Neural progenitor cell (in vitro differentiated cells): ENCODE results near the gene IL2RA. TPM values are rescaled to one million over a fixed set of nuclear protein-coding genes. Genes with fewer than 3 reads are reported as not detected.

Experiments used
- DNase-seq: peaks from one replicate; pipeline ENCODE4 v3.0.0-alpha.2; 2016; ENCODE audit warnings: low spot score
- H2AFZ ChIP-seq: fragments of 200-600 bp; sonication (generic); replicated peaks from 2 replicates; pipeline ENCODE4 v1.6.1; 2016; ENCODE audit warnings: antibody characterized with exemption
- H3F3A ChIP-seq: fragments of 200-600 bp; sonication (generic); 2 replicates; pipeline ENCODE4 v1.6.1; 2016; ENCODE audit warnings: antibody characterized with exemption, low read depth
- H3K27ac ChIP-seq: fragments of 200-600 bp; sonication (generic); 2 replicates; pipeline ENCODE4 v1.5.1; 2016; ENCODE audit warnings: mild to moderate bottlenecking
- H3K27me3 ChIP-seq: fragments of 200-600 bp; sonication (generic); 2 replicates; pipeline ENCODE4 v1.6.1; 2016; ENCODE audit warnings: mild to moderate bottlenecking, moderate library complexity
- H3K36me3 ChIP-seq: fragments of 200-600 bp; sonication (generic); 2 replicates; pipeline ENCODE4 v1.5.1; 2016
- H3K4me1 ChIP-seq: fragments of 200-600 bp; sonication (generic); 2 replicates; pipeline ENCODE4 v1.6.1; 2016; ENCODE audit warnings: mixed run types
- H3K4me2 ChIP-seq: fragments of 200-600 bp; sonication (generic); 2 replicates; pipeline ENCODE4 v1.6.1; 2016
- H3K4me3 ChIP-seq: fragments of 200-600 bp; sonication (generic); 2 replicates; pipeline ENCODE4 v1.5.1; 2016
- H3K79me2 ChIP-seq: fragments of 200-600 bp; sonication (generic); 2 replicates; pipeline ENCODE4 v1.6.1; 2016; ENCODE audit warnings: low read depth
- H3K9ac ChIP-seq: fragments of 200-600 bp; sonication (generic); 2 replicates; pipeline ENCODE4 v1.6.1; 2016
- H3K9me3 ChIP-seq: fragments of 200-600 bp; sonication (generic); 2 replicates; pipeline ENCODE4 v1.5.1; 2016; ENCODE audit warnings: low read depth
- H4K20me1 ChIP-seq: fragments of 200-600 bp; sonication (generic); 2 replicates; pipeline ENCODE4 v1.6.1; 2016; ENCODE audit warnings: low read depth
- H3K27ac Mint-ChIP-seq: 3 replicates; pipeline ENCODE4 v1.8.0; 2021; ENCODE audit warnings: mixed read lengths
- H3K27me3 Mint-ChIP-seq: 2 replicates; pipeline ENCODE4 v1.8.0; 2022; ENCODE audit warnings: low read depth, mild to moderate bottlenecking, inconsistent platforms, moderate library complexity, mixed read lengths; ENCODE audit not compliant: insufficient read depth
- H3K36me3 Mint-ChIP-seq: 3 replicates; pipeline ENCODE4 v1.8.0; 2021; ENCODE audit warnings: mixed read lengths
- H3K4me1 Mint-ChIP-seq: 3 replicates; pipeline ENCODE4 v1.8.0; 2021; ENCODE audit warnings: mixed read lengths
- H3K4me3 Mint-ChIP-seq: 3 replicates; pipeline ENCODE4 v1.8.0; 2021; ENCODE audit warnings: mild to moderate bottlenecking, moderate library complexity, mixed read lengths
- H3K9me3 Mint-ChIP-seq: 3 replicates; pipeline ENCODE4 v1.8.0; 2020; ENCODE audit warnings: mixed read lengths
- EZH2 ChIP-seq: fragments of 200-600 bp; sonication (generic); IDR thresholded peaks from 2 replicates; pipeline ENCODE4 v1.6.1; 2017; ENCODE audit warnings: antibody characterized with exemption, mild to moderate bottlenecking, moderate library complexity
- EZH2phosphoT487 ChIP-seq: fragments of 200-600 bp; sonication (generic); IDR thresholded peaks from 2 replicates; pipeline ENCODE4 v1.6.1; 2017; ENCODE audit warnings: antibody characterized with exemption
- total RNA-seq: library from RNA; depleted of rRNA; stranded (reverse); fragments of >200 nt; gene quantifications from 2 replicates; pipeline ENCODE4 v1.2.3, GENCODE V29; 2015; ENCODE audit warnings: low replicate concordance
- TF ChIP-seq, protein P1 (sequence below): fragments of 200-600 bp; sonication (generic); IDR thresholded peaks from 2 replicates; pipeline ENCODE4 v1.5.1; 2017; ENCODE audit warnings: antibody characterized with exemption, mild to moderate bottlenecking

IL2RA gene
- total RNA-seq, 1 donor from 2014 or later: not detected

DNA sequence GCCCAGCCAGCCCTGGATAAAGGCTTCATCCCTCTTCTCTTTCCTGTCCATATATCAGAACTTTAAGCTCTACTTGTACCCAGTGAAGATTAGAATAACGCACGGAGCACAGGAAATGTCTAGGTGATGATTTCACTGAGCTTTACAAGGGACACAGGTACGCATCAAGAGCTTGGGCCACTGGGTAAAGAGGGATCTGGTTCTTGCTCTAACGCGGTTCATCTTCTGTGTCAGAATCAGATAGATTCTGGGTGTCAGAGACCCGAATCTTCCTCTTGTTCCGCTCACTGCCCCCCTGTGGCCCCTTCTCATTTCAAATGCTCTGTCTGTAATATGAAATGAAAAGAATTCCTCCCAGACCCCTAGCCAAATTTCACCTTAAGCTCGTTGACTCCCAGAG lies 24.7 kb downstream of the IL2RA start:
- H3K9me3 ChIP-seq: no peaks in the 10 kb centered on the region
- H3K4me2 ChIP-seq: no peak overlapping the region
- H3K4me1 ChIP-seq: peaks cover 6% of the 10 kb centered on the region
- H3K27ac Mint-ChIP-seq: no peak overlapping the region
- no peak overlapping the region for H3K27ac ChIP-seq
- H3K9ac ChIP-seq: no peak overlapping the region
- no peaks in the 10 kb centered on the region for H4K20me1 ChIP-seq
- H3K79me2 ChIP-seq: no peaks in the 10 kb centered on the region
- H3K27me3 Mint-ChIP-seq: peaks cover 2% of the 10 kb centered on the region
- no peaks in the 10 kb centered on the region for H3K27me3 ChIP-seq
- H3K36me3 ChIP-seq: no peaks in the 10 kb centered on the region
- H3F3A ChIP-seq: no peaks in the 10 kb centered on the region
- no peak overlapping the region for H3K4me3 ChIP-seq
- H3K9me3 Mint-ChIP-seq: no peaks in the 10 kb centered on the region
- H3K36me3 Mint-ChIP-seq: no peaks in the 10 kb centered on the region
- no peaks in the 10 kb centered on the region for H3K4me1 Mint-ChIP-seq
- H2AFZ ChIP-seq: no peak overlapping the region
- no peak overlapping the region for H3K4me3 Mint-ChIP-seq
- DNase-seq: no peak
- TF ChIP-seq EZH2phosphoT487 (no peak), EZH2 (no peak)

DNA sequence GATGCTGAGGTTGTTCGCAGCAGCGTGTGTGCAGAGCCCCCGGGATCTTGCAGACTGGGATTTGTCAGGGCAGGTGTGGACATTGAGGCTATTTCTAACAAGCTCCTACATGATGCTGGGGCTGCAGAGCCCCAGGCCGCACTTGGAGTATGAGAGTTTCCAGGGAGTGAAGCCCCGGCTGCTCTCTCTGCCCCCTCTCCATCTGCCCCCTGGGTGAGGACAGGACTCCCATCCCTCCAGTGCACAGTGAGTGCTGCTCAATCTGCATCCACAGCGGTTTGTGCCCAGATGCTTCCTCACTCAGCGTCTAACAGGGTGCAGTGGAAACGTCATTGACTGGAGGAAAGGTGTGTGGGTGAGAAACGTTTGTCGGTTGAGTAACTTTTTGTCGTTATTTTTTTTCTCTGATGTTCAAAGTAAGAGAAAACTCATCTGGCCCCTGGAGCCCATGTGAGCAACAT lies 25.3 kb downstream of the IL2RA start:
- no peak overlapping the region for H3K9ac ChIP-seq
- H3K4me3 Mint-ChIP-seq: no peak overlapping the region
- H3K4me2 ChIP-seq: no peak overlapping the region
- H3K27me3 ChIP-seq: no peaks in the 10 kb centered on the region
- no peak overlapping the region for H3K4me3 ChIP-seq
- H3F3A ChIP-seq: no peaks in the 10 kb centered on the region
- no peak overlapping the region for H3K27ac ChIP-seq
- TF ChIP-seq EZH2phosphoT487: no peak
- TF ChIP-seq EZH2: no peak
- TF ChIP-seq, protein P1, sequence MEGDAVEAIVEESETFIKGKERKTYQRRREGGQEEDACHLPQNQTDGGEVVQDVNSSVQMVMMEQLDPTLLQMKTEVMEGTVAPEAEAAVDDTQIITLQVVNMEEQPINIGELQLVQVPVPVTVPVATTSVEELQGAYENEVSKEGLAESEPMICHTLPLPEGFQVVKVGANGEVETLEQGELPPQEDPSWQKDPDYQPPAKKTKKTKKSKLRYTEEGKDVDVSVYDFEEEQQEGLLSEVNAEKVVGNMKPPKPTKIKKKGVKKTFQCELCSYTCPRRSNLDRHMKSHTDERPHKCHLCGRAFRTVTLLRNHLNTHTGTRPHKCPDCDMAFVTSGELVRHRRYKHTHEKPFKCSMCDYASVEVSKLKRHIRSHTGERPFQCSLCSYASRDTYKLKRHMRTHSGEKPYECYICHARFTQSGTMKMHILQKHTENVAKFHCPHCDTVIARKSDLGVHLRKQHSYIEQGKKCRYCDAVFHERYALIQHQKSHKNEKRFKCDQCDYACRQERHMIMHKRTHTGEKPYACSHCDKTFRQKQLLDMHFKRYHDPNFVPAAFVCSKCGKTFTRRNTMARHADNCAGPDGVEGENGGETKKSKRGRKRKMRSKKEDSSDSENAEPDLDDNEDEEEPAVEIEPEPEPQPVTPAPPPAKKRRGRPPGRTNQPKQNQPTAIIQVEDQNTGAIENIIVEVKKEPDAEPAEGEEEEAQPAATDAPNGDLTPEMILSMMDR: no peak
- no peaks in the 10 kb centered on the region for H3K36me3 ChIP-seq
- no peaks in the 10 kb centered on the region for H3K4me1 Mint-ChIP-seq
- H3K36me3 Mint-ChIP-seq: no peaks in the 10 kb centered on the region
- peaks cover 2% of the 10 kb centered on the region for H3K27me3 Mint-ChIP-seq
- H3K9me3 Mint-ChIP-seq: no peaks in the 10 kb centered on the region
- no peaks in the 10 kb centered on the region for H3K79me2 ChIP-seq
- H3K9me3 ChIP-seq: no peaks in the 10 kb centered on the region
- no peak for DNase-seq
- no peaks in the 10 kb centered on the region for H4K20me1 ChIP-seq
- peaks cover 6% of the 10 kb centered on the region for H3K4me1 ChIP-seq
- H2AFZ ChIP-seq: no peak overlapping the region
- no peak overlapping the region for H3K27ac Mint-ChIP-seq

DNA sequence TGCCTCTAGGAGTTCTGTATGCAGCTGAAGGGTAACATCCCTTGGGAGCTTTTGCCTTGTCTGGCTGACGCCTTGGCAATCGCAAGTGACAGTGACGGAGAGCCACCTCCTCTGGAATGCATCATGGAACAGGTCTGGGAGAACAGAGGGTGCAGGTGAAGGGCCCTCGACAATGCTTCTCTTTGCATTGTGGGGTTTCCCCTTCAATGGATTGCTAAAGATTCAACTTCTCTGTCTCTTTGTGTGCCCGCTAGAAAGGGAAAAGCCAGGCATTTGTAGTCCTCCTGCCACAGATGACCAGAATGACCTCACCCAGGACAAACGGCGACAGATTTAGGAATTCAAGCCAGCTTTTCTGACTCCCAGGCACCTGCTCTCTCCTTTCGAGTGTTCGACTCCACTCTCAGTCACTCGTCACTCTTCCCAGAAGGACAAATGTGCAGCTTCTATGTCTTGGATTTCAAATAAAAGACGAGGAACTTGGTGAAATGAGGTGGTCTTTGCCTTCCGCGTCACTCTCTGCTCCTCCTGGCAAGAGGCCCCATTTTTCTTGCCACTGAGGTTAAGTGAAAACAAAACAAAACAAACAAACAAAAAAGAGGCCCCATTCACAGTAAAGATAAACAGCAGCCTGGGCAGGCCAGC lies 26.1 kb downstream of the IL2RA start:
- H3K9me3 Mint-ChIP-seq: peaks cover 1% of the 10 kb centered on the region
- H2AFZ ChIP-seq: no peak overlapping the region
- H3K9me3 ChIP-seq: peaks cover 4% of the 10 kb centered on the region
- H3K27me3 Mint-ChIP-seq: peaks cover 2% of the 10 kb centered on the region
- H3K4me3 Mint-ChIP-seq: no peak overlapping the region
- H3K36me3 ChIP-seq: no peaks in the 10 kb centered on the region
- no peak overlapping the region for H3K4me2 ChIP-seq
- H3K4me1 Mint-ChIP-seq: no peaks in the 10 kb centered on the region
- no peaks in the 10 kb centered on the region for H4K20me1 ChIP-seq
- no peak overlapping the region for H3K4me3 ChIP-seq
- no peaks in the 10 kb centered on the region for H3K36me3 Mint-ChIP-seq
- TF ChIP-seq, protein P1: no peak
- no peak for TF ChIP-seq EZH2
- no peak for TF ChIP-seq EZH2phosphoT487
- H3K27ac ChIP-seq: no peak overlapping the region
- no peaks in the 10 kb centered on the region for H3F3A ChIP-seq
- no peak overlapping the region for H3K27ac Mint-ChIP-seq
- H3K9ac ChIP-seq: no peak overlapping the region
- peaks cover 6% of the 10 kb centered on the region for H3K4me1 ChIP-seq
- no peaks in the 10 kb centered on the region for H3K79me2 ChIP-seq
- H3K27me3 ChIP-seq: no peaks in the 10 kb centered on the region
- peak; percentile 9 for DNase-seq

DNA sequence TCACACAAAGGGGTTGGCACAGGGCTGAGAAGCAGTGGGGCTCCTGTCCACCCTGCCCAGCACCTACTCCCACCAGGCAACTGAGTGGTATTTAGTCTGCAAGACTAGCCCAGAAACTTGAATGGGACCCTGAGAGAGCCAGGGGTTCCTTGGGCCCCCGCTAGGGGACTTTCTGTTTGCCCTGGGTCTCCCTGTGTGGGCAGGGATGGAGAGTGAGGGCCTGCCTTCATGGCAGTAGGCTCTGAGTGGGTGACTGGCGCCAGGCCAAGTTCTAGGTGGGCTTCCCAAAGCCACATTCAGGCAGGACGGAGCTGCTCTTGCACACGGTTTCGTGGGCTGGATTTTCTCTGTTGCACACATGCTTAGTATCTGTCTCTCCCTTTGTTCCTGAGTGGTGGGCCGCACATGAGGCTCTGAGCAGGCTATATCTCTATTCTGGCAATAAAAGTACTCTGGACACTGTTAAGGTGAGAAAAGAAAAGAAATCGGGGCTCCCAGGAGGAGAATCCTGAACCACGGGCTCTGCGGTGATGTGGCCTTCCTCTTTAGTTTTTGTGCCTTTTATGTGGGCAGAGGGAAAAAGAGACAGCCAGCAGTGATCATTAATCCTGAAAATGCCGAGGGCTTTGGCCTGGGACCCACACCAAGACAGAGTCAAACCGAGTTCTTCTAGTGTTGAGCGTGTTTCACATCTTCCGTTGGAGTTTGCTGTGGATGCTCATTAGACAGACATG lies 26.9 kb downstream of the IL2RA start:
- Histone ChIP-seq H3K27ac (no peak overlapping the region), H3K27me3 (no peaks in the 10 kb centered on the region), H2AFZ (no peak overlapping the region), H3K4me1 (peaks cover 6% of the 10 kb centered on the region), H3K9me3 (peaks cover 11% of the 10 kb centered on the region), H4K20me1 (no peaks in the 10 kb centered on the region), H3F3A (no peaks in the 10 kb centered on the region), H3K4me3 (no peak overlapping the region), H3K9ac (no peak overlapping the region), H3K79me2 (no peaks in the 10 kb centered on the region), H3K4me2 (no peak overlapping the region), H3K36me3 (no peaks in the 10 kb centered on the region)
- TF ChIP-seq EZH2 (no peak), EZH2phosphoT487 (no peak)
- TF ChIP-seq, protein P1: no peak
- peaks cover 3% of the 10 kb centered on the region for H3K9me3 Mint-ChIP-seq
- no peaks in the 10 kb centered on the region for H3K4me1 Mint-ChIP-seq
- H3K27ac Mint-ChIP-seq: no peak overlapping the region
- no peak overlapping the region for H3K4me3 Mint-ChIP-seq
- no peaks in the 10 kb centered on the region for H3K36me3 Mint-ChIP-seq
- peaks cover 2% of the 10 kb centered on the region for H3K27me3 Mint-ChIP-seq
- DNase-seq: no peak
